Measurements from ENCODE around the gene L2HGDH.

L2HGDH gene

GRCh38 chr14:50354527-50354926, 42.5 kb upstream of the L2HGDH start:
- no peak overlapping the region for H2BK5ac ChIP-seq (ENCODE audit: low read depth, low read length, poor library complexity)
- H3K4me2 ChIP-seq (ENCODE audit: low read length): no peak overlapping the region
- H3K79me1 ChIP-seq (ENCODE audit: low read length): no peaks in the 10 kb centered on the region
- H3K9me3 ChIP-seq (ENCODE audit: insufficient read depth, low read depth, low read length): no peaks in the 10 kb centered on the region
- no peak overlapping the region for H4K8ac ChIP-seq (ENCODE audit: low read depth, low read length)
- DNase-seq: no peak
- H3K27ac ChIP-seq (ENCODE audit: low read depth, low read length): no peak overlapping the region
- no CpG with 5 or more reads among the region's 1 CpG for WGBS (ENCODE audit: extremely low coverage, insufficient coverage, insufficient read length)
- no peaks in the 10 kb centered on the region for H3K27me3 ChIP-seq (ENCODE audit: insufficient read depth, low read length)
- no peak overlapping the region for H2AFZ ChIP-seq (ENCODE audit: insufficient read depth, low read length, poor library complexity)
- no peak overlapping the region for H3K18ac ChIP-seq (ENCODE audit: low read length)
- no peak overlapping the region for H4K12ac ChIP-seq (ENCODE audit: low read depth, low read length)
- H3K23ac ChIP-seq (ENCODE audit: low read length): no peak overlapping the region
- H3K79me2 ChIP-seq (ENCODE audit: control insufficient read depth, insufficient read depth, low read length, poor library complexity): no peaks in the 10 kb centered on the region
- H3K4ac ChIP-seq (ENCODE audit: low read depth, low read length): no peak overlapping the region
- H3K4me1 ChIP-seq (ENCODE audit: control insufficient read depth in 1 of 2, insufficient read depth in 2 of 2, low read length in 2 of 2): no peaks in the 10 kb centered on the region
- H2BK120ac ChIP-seq (ENCODE audit: insufficient read depth, low read length, poor library complexity): no peak overlapping the region
- H3K36me3 ChIP-seq (ENCODE audit: control insufficient read depth in 1 of 2, insufficient read depth in 2 of 2, low read length in 2 of 2): no peaks in the 10 kb centered on the region
- no peak overlapping the region for H3K9ac ChIP-seq (ENCODE audit: low read length)
- H3K14ac ChIP-seq (ENCODE audit: low read length): no peak overlapping the region
- no peak overlapping the region for H4K91ac ChIP-seq (ENCODE audit: low read depth, low read length)
- no peak overlapping the region for H2BK12ac ChIP-seq (ENCODE audit: low read length)
- H3K4me3 ChIP-seq (ENCODE audit: low read depth, low read length): no peak overlapping the region
- H2AK5ac ChIP-seq (ENCODE audit: low read length): no peak overlapping the region

GRCh38 chr14:50353126-50353525, 41.1 kb upstream of the L2HGDH start:
- H3K4me3 ChIP-seq (ENCODE audit: low read depth, low read length): no peak overlapping the region
- H2BK12ac ChIP-seq (ENCODE audit: low read length): no peak overlapping the region
- no peaks in the 10 kb centered on the region for H3K9me3 ChIP-seq (ENCODE audit: insufficient read depth, low read depth, low read length)
- H3K27me3 ChIP-seq (ENCODE audit: insufficient read depth, low read length): no peaks in the 10 kb centered on the region
- H2AFZ ChIP-seq (ENCODE audit: insufficient read depth, low read length, poor library complexity): no peak overlapping the region
- no peaks in the 10 kb centered on the region for H3K79me2 ChIP-seq (ENCODE audit: control insufficient read depth, insufficient read depth, low read length, poor library complexity)
- DNase-seq: peak in 1 of 2 donors; percentile 16
- no peak overlapping the region for H3K23ac ChIP-seq (ENCODE audit: low read length)
- no peak overlapping the region for H3K9ac ChIP-seq (ENCODE audit: low read length)
- no peak overlapping the region for H2BK120ac ChIP-seq (ENCODE audit: insufficient read depth, low read length, poor library complexity)
- no CpG with 5 or more reads among the region's 4 CpGs for WGBS (ENCODE audit: extremely low coverage, insufficient coverage, insufficient read length)
- no peaks in the 10 kb centered on the region for H3K36me3 ChIP-seq (ENCODE audit: control insufficient read depth in 1 of 2, insufficient read depth in 2 of 2, low read length in 2 of 2)
- no peak overlapping the region for H3K4me2 ChIP-seq (ENCODE audit: low read length)
- no peak overlapping the region for H2BK5ac ChIP-seq (ENCODE audit: low read depth, low read length, poor library complexity)
- no peaks in the 10 kb centered on the region for H3K79me1 ChIP-seq (ENCODE audit: low read length)
- no peak overlapping the region for H4K8ac ChIP-seq (ENCODE audit: low read depth, low read length)
- H3K14ac ChIP-seq (ENCODE audit: low read length): no peak overlapping the region
- no peaks in the 10 kb centered on the region for H3K4me1 ChIP-seq (ENCODE audit: control insufficient read depth in 1 of 2, insufficient read depth in 2 of 2, low read length in 2 of 2)
- H3K27ac ChIP-seq (ENCODE audit: low read depth, low read length): no peak overlapping the region
- no peak overlapping the region for H3K18ac ChIP-seq (ENCODE audit: low read length)
- no peak overlapping the region for H2AK5ac ChIP-seq (ENCODE audit: low read length)
- no peak overlapping the region for H3K4ac ChIP-seq (ENCODE audit: low read depth, low read length)
- H4K91ac ChIP-seq (ENCODE audit: low read depth, low read length): no peak overlapping the region
- no peak overlapping the region for H4K12ac ChIP-seq (ENCODE audit: low read depth, low read length)

DNA sequence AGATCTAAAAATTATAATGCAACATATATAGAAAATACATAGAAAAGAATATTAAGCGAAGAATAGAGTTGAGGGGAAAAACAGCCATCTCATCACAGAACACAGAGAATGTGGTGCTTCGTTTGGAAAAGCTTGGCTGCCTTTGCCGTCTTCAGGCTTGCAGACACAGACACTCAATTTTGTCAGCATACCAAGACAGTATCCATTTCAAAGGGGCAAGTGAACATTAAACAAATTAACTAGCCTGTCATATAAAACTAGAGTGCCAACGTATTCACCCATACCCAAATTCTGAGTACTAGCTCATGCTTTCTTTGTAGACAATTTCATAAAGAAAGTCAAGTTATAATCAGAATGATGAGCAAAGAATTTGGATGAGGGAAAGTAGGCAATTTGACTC, 40.6 kb upstream of the L2HGDH start:
- H2BK120ac ChIP-seq (ENCODE audit: insufficient read depth, low read length, poor library complexity): no peak overlapping the region
- no peak overlapping the region for H2BK12ac ChIP-seq (ENCODE audit: low read length)
- H4K12ac ChIP-seq (ENCODE audit: low read depth, low read length): no peak overlapping the region
- no peaks in the 10 kb centered on the region for H3K27me3 ChIP-seq (ENCODE audit: insufficient read depth, low read length)
- H4K91ac ChIP-seq (ENCODE audit: low read depth, low read length): no peak overlapping the region
- H3K14ac ChIP-seq (ENCODE audit: low read length): no peak overlapping the region
- H3K4me1 ChIP-seq (ENCODE audit: control insufficient read depth in 1 of 2, insufficient read depth in 2 of 2, low read length in 2 of 2): peaks cover 0 to 2% of the 10 kb centered on the region in 2 experiments
- no peak overlapping the region for H3K27ac ChIP-seq (ENCODE audit: low read depth, low read length)
- no CpG with 5 or more reads among the region's 4 CpGs for WGBS (ENCODE audit: extremely low coverage, insufficient coverage, insufficient read length)
- H3K9ac ChIP-seq (ENCODE audit: low read length): no peak overlapping the region
- no peak overlapping the region for H4K8ac ChIP-seq (ENCODE audit: low read depth, low read length)
- no peaks in the 10 kb centered on the region for H3K9me3 ChIP-seq (ENCODE audit: insufficient read depth, low read depth, low read length)
- no peak overlapping the region for H2BK5ac ChIP-seq (ENCODE audit: low read depth, low read length, poor library complexity)
- no peak overlapping the region for H2AFZ ChIP-seq (ENCODE audit: insufficient read depth, low read length, poor library complexity)
- no peak overlapping the region for H3K23ac ChIP-seq (ENCODE audit: low read length)
- H3K18ac ChIP-seq (ENCODE audit: low read length): no peak overlapping the region
- no peak for DNase-seq
- no peaks in the 10 kb centered on the region for H3K36me3 ChIP-seq (ENCODE audit: control insufficient read depth in 1 of 2, insufficient read depth in 2 of 2, low read length in 2 of 2)
- H2AK5ac ChIP-seq (ENCODE audit: low read length): no peak overlapping the region
- H3K79me2 ChIP-seq (ENCODE audit: control insufficient read depth, insufficient read depth, low read length, poor library complexity): no peaks in the 10 kb centered on the region
- H3K4me2 ChIP-seq (ENCODE audit: low read length): no peak overlapping the region
- H3K79me1 ChIP-seq (ENCODE audit: low read length): no peaks in the 10 kb centered on the region
- H3K4me3 ChIP-seq (ENCODE audit: low read depth, low read length): no peak overlapping the region
- no peak overlapping the region for H3K4ac ChIP-seq (ENCODE audit: low read depth, low read length)

DNA sequence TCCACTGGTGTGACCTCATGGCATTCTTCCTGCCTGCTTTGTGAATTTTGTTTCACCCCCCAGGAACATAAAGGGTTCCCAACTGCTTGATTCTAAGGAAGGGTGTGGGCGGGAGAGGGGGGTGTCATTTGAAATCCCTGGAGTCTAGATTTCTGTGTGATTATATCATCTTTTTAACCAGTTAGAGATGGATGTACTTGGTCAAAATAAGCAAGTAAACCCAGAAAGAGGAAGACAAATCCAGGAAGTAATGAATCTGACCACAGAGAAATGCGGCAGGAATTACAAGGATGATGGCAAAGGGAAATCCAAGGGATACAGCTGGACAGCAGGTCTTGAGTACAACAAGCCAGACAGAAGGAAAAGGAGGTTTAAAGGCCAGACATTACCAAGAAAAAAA, 38.9 kb upstream of the L2HGDH start:
- Histone ChIP-seq H3K79me2 (ENCODE audit: control insufficient read depth, insufficient read depth, low read length, poor library complexity) (no peaks in the 10 kb centered on the region), H2BK12ac (ENCODE audit: low read length) (no peak overlapping the region), H2AFZ (ENCODE audit: insufficient read depth, low read length, poor library complexity) (no peak overlapping the region), H3K23ac (ENCODE audit: low read length) (no peak overlapping the region), H4K8ac (ENCODE audit: low read depth, low read length) (no peak overlapping the region), H3K18ac (ENCODE audit: low read length) (no peak overlapping the region), H2AK5ac (ENCODE audit: low read length) (no peak overlapping the region), H3K14ac (ENCODE audit: low read length) (no peak overlapping the region), H2BK5ac (ENCODE audit: low read depth, low read length, poor library complexity) (no peak overlapping the region), H3K9ac (ENCODE audit: low read length) (no peak overlapping the region), H3K27me3 (ENCODE audit: insufficient read depth, low read length) (no peaks in the 10 kb centered on the region), H3K4me1 (ENCODE audit: control insufficient read depth in 1 of 2, insufficient read depth in 2 of 2, low read length in 2 of 2) (peaks cover 0 to 4% of the 10 kb centered on the region in 2 experiments), H4K12ac (ENCODE audit: low read depth, low read length) (no peak overlapping the region), H3K4ac (ENCODE audit: low read depth, low read length) (no peak overlapping the region), H3K9me3 (ENCODE audit: insufficient read depth, low read depth, low read length) (no peaks in the 10 kb centered on the region), H3K79me1 (ENCODE audit: low read length) (no peaks in the 10 kb centered on the region), H3K36me3 (ENCODE audit: control insufficient read depth in 1 of 2, insufficient read depth in 2 of 2, low read length in 2 of 2) (no peaks in the 10 kb centered on the region), H3K27ac (ENCODE audit: low read depth, low read length) (no peak overlapping the region), H4K91ac (ENCODE audit: low read depth, low read length) (no peak overlapping the region), H3K4me3 (ENCODE audit: low read depth, low read length) (no peak overlapping the region), H2BK120ac (ENCODE audit: insufficient read depth, low read length, poor library complexity) (no peak overlapping the region), H3K4me2 (ENCODE audit: low read length) (no peak overlapping the region)
- DNase-seq: no peak
- WGBS (ENCODE audit: extremely low coverage, insufficient coverage, insufficient read length): no CpG with 5 or more reads among the region's 2 CpGs
